ENCODE results near the gene CYP4B1.
"Not testable (repeated sequence)": the region's sequence is repeated elsewhere in the genome, so short reads cannot be mapped to it uniquely, and the experiment has no call there.

Gene CYP4B1

DNA sequence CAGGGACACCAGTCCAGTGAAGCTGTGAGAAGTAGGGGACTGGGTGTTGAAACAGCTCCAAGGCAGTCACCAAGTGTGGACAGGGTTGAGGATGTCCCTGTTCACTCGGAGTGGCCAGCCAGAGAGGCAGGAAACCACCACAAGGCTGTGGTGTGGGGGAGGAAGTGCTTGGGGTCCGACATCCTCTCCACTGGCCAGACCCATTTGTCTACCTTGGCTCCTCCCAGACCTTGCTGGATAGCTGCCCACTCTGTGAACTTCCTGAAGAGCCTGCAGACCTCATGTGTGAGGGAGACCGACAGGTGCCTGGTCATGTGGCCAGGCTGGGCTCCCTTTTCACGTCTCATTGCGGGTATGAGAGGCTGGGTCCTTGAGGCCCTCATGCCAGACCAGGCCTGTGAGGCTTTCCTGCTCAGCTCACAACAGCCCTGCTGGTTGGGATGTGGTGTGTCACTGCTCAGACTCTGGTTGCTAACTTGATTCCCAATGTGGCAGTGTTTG lies 21.8 kb downstream of the CYP4B1 start:
- Mint-ChIP-seq H3K27me3 (ENCODE audit: low read depth, poor library complexity) (peaks cover 7% of the 10 kb centered on the region), H3K36me3 (ENCODE audit: low read depth) (no peaks in the 10 kb centered on the region), H3K4me1 (peaks cover 13% of the 10 kb centered on the region), H3K4me3 (no peak overlapping the region), H3K27ac (no peak overlapping the region), H3K9me3 (no peaks in the 10 kb centered on the region)
- no peak for DNase-seq
- TF ChIP-seq, protein P1, sequence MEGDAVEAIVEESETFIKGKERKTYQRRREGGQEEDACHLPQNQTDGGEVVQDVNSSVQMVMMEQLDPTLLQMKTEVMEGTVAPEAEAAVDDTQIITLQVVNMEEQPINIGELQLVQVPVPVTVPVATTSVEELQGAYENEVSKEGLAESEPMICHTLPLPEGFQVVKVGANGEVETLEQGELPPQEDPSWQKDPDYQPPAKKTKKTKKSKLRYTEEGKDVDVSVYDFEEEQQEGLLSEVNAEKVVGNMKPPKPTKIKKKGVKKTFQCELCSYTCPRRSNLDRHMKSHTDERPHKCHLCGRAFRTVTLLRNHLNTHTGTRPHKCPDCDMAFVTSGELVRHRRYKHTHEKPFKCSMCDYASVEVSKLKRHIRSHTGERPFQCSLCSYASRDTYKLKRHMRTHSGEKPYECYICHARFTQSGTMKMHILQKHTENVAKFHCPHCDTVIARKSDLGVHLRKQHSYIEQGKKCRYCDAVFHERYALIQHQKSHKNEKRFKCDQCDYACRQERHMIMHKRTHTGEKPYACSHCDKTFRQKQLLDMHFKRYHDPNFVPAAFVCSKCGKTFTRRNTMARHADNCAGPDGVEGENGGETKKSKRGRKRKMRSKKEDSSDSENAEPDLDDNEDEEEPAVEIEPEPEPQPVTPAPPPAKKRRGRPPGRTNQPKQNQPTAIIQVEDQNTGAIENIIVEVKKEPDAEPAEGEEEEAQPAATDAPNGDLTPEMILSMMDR (IDR thresholded peaks at IDR 0.05) = no peak

DNA sequence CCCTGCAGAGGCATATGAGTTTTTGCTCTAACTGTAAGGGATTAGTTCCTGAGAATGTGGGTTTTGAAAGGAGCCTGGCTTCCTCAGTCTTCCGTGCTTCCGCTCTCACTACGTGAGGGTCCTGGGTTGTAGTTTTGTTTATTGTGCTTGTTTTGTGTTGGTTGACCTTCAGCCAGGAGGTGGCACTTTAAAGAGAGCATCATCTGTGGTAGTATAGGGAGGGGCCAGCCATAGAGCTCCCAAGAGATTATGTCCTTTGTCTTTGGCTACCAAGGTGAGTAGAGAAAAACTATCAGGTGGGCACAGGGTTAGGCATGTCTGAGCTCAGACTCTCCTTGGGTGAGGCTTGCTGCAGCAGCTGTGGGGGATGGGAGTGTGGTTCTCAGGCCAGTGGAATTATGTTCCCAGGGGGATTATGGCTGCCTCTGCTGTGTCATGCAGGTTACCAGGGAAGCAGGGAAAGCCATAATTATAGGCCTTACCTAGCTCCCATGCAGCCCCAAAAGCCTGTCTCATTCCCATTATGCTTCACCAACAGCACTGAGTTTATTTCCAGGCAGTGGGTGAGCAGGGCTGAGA lies 23.5 kb downstream of the CYP4B1 start:
- TF ChIP-seq, protein P1 (IDR thresholded peaks at IDR 0.05) = no peak
- no peak overlapping the region for H3K4me3 Mint-ChIP-seq

DNA sequence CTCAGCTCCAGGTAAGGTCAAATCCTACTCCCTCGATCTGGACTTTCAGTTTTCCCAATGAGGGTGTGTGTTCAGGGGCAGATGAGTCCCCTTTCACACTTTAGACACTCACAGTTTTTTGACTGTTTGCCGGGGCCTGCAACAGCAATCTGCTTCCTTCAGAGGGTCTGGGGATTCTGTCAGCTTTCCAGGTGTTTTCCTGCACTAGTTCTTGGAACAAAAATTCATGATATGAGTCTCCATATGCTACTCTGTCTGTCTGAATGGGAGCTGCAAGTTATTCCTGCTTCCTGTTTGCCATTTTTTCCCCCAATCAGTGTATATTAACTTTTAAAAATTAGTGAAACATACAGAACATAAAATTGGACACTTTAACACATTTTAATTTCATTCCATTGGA lies 24.3 kb downstream of the CYP4B1 start:
- Mint-ChIP-seq H3K27me3 (ENCODE audit: low read depth, poor library complexity) (peaks cover 16% of the 10 kb centered on the region), H3K36me3 (ENCODE audit: low read depth) (no peaks in the 10 kb centered on the region), H3K4me3 (no peak overlapping the region), H3K9me3 (peaks cover 8% of the 10 kb centered on the region), H3K4me1 (peaks cover 13% of the 10 kb centered on the region), H3K27ac (no peak overlapping the region)
- DNase-seq = no peak
- TF ChIP-seq, protein P1 (IDR thresholded peaks at IDR 0.05) = no peak

More for the DNA sequence above, 23.5 kb downstream of the CYP4B1 start:
- H3K27me3 Mint-ChIP-seq (ENCODE audit: low read depth, poor library complexity) = peaks cover 12% of the 10 kb centered on the region
- H3K36me3 Mint-ChIP-seq (ENCODE audit: low read depth) = no peaks in the 10 kb centered on the region
- H3K9me3 Mint-ChIP-seq = peaks cover 8% of the 10 kb centered on the region
- no peak for DNase-seq
- H3K27ac Mint-ChIP-seq = no peak overlapping the region
- peaks cover 13% of the 10 kb centered on the region for H3K4me1 Mint-ChIP-seq

DNA sequence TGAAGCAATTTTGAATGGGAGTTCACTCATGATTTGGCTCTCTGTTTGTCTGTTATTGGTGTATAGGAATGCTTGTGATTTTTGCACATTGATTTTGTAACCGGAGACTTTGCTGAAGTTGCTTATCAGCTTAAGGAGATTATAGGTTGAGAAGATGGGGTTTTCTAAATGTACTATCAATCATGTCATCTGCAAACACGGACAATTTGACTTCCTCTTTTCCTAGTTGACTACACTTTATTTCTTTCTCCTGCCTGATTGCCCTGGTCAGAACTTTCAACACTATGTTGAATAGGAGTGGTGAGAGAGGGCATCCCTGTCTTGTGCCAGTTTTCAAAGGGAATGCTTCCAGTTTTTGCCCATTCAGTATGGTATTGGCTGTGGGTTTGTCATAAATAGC lies 28.0 kb downstream of the CYP4B1 start:
- not testable (repeated sequence) for H3K27ac Mint-ChIP-seq; H3K9me3 Mint-ChIP-seq; H3K36me3 Mint-ChIP-seq (ENCODE audit: low read depth); DNase-seq; H3K4me3 Mint-ChIP-seq
- peaks cover 13% of the 10 kb centered on the region for H3K4me1 Mint-ChIP-seq
- peaks cover 20% of the 10 kb centered on the region for H3K27me3 Mint-ChIP-seq (ENCODE audit: low read depth, poor library complexity)

DNA sequence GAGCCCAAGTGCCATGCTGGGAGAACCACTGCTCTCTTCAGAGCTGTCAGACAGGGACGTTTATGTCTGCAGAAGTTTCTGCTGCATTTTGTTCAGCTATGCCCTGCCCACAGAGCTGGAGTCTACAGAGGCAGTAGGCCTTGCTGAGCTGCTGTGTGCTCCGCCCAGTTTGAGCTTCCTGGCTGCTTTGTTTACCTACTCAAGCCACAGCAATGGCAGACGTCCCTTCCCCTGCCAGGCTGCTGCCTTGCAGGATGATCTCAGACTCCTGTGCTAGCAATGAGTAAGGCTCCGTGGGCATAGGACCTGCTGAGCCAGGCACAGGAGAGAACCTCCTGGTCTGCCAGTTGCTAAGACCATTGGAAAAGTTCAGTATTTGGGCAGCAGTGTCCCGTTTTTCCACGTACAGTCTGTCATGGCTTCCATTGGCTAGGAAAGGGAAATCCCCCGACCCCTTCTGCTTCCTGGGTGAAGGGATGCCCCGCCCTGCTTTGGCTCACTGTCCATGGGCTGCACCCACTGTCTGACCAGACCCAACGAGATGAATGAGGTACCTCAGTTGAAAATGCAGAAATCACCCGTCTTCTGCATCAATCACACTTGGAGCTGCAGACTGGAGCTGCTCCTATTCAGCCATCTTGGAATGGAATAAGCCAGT lies 31.9 kb downstream of the CYP4B1 start:
- DNase-seq = no peak
- no peaks in the 10 kb centered on the region for H3K4me1 Mint-ChIP-seq
- peaks cover 11% of the 10 kb centered on the region for H3K9me3 Mint-ChIP-seq
- no peak overlapping the region for H3K4me3 Mint-ChIP-seq
- no peak overlapping the region for H3K27ac Mint-ChIP-seq
- H3K27me3 Mint-ChIP-seq (ENCODE audit: low read depth, poor library complexity) = peaks cover 26% of the 10 kb centered on the region
- no peaks in the 10 kb centered on the region for H3K36me3 Mint-ChIP-seq (ENCODE audit: low read depth)
- TF ChIP-seq, protein P1 (IDR thresholded peaks at IDR 0.05) = no peak

DNA sequence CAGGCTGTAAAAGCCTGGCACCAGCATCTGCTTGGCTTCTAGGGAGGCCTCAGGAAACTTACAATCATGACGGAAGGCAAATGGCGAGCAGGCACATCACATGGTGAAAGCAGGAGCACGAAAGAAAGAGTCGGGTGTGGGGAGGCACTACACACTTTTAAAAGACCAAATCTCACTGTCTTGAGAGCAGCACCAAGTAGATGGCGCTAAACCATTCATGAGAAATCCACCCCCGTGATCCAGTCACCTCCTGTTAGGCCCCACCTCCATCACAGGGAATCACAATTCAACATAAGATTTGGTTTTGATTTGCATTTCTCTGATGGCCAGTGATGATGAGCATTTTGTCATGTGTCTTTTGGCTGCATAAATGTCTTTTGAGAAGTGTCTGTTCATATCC lies 36.6 kb downstream of the CYP4B1 start:
- not testable (repeated sequence) for H3K9me3 Mint-ChIP-seq; H3K4me3 Mint-ChIP-seq; DNase-seq; H3K36me3 Mint-ChIP-seq (ENCODE audit: low read depth); H3K27ac Mint-ChIP-seq; H3K4me1 Mint-ChIP-seq
- H3K27me3 Mint-ChIP-seq (ENCODE audit: low read depth, poor library complexity) = peaks cover 13% of the 10 kb centered on the region

DNA sequence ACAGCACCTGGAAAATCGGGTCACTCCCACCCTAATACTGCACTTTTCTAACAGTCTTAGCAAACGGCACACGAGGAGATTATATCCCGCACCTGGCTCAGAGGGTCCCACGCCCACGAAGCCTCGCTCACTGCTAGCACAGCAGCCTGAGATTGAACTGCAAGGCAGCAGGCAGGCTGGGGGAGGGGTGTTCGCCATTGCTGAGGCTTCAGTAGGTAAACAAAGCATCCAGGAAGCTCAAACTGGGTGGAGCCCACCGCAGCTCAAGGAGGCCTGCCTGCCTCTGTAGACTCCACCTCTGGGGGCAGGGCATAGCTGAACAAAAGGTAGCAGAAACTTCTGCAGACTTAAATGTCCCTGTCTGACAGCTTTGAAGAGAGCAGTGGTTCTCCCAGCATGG lies 47.5 kb downstream of the CYP4B1 start:
- H3K27ac Mint-ChIP-seq; H3K36me3 Mint-ChIP-seq (ENCODE audit: low read depth); H3K27me3 Mint-ChIP-seq (ENCODE audit: low read depth, poor library complexity); H3K4me3 Mint-ChIP-seq; DNase-seq; H3K4me1 Mint-ChIP-seq: not testable (repeated sequence)
- H3K9me3 Mint-ChIP-seq = peaks cover 30% of the 10 kb centered on the region

DNA sequence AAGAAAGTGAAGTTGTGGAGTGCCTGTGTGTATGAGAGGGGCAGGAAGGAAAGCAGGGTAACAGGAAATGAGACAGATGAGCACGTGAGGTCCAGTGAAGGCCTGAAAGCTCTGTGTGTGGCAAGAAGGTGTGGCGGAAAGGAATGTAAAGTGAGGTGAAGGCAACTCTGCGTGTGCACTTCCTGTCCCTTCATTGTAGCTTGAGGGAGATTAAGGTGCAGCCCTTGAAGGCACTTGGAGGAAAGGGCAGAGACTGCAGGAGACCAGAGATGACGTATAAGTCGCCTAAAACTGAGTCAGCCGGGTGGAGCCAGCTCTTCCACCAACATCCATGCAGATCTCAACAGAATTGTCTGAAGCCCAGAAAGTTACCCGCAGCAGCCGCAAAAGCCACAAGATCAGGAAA lies 58.8 kb downstream of the CYP4B1 start:
- H3K27ac Mint-ChIP-seq; H3K36me3 Mint-ChIP-seq (ENCODE audit: low read depth); DNase-seq; H3K4me1 Mint-ChIP-seq; H3K4me3 Mint-ChIP-seq; H3K27me3 Mint-ChIP-seq (ENCODE audit: low read depth, poor library complexity); H3K9me3 Mint-ChIP-seq: not testable (repeated sequence)

Data from nephron progenitor cell (in vitro differentiated cells).